Stimulated activated naive CD8-positive, alpha-beta T cell treated with anti-CD3 and anti-CD28 coated beads, Interleukin-15, amount 100 ng/mL, for 72 hours (primary cell): ENCODE data around the gene KDM2B.

ENCODE experiments used
- ATAC-seq: fragments of 150-1000 bp; cut with Tn5 transposase; 2 replicates; pipeline ENCODE4 v1.10.0; 2021; ENCODE audit warnings: mild to moderate bottlenecking, moderate library complexity
- DNase-seq, 2 donors: peaks; one replicate each; pipeline ENCODE4 v3.0.0; 2021 to 2022
- H3K27ac Mint-ChIP-seq, 2 donors: one replicate each; pipeline ENCODE4 v1.8.0; 2022; ENCODE audit warnings: mild to moderate bottlenecking in 2 of 2, mixed read lengths in 2 of 2, moderate library complexity in 2 of 2
- H3K27me3 Mint-ChIP-seq: one replicate; pipeline ENCODE4 v1.8.0; 2022; ENCODE audit warnings: mixed read lengths
- H3K4me1 Mint-ChIP-seq: one replicate; pipeline ENCODE4 v1.8.0; 2022; ENCODE audit warnings: mild to moderate bottlenecking, mixed read lengths
- H3K4me3 Mint-ChIP-seq, 2 donors: one replicate each; pipeline ENCODE4 v1.8.0; 2022; ENCODE audit warnings: mild to moderate bottlenecking in 2 of 2, mixed read lengths in 2 of 2, moderate library complexity in 1 of 2
- H3K9me3 Mint-ChIP-seq, 2 donors: one replicate each; pipeline ENCODE4 v1.8.0; 2022; ENCODE audit warnings: mixed read lengths in 2 of 2

Gene KDM2B

GRCh38 chr12:121436706-121437105 lies 144.1 kb downstream of the KDM2B start:
- H3K27me3 Mint-ChIP-seq, result no peaks in the 10 kb centered on the region
- H3K9me3 Mint-ChIP-seq, result peaks cover 9 to 13% of the 10 kb centered on the region in 2 donors
- H3K4me1 Mint-ChIP-seq, result peaks cover 5% of the 10 kb centered on the region
- DNase-seq, result no peak
- ATAC-seq, result no peak
- H3K27ac Mint-ChIP-seq, result no peak overlapping the region
- H3K4me3 Mint-ChIP-seq, result no peak overlapping the region

GRCh38 chr12:121432740-121433480 lies 147.9 kb downstream of the KDM2B start:
- DNase-seq (no peak), ATAC-seq (no peak)
- no peak overlapping the region for H3K4me3 Mint-ChIP-seq
- H3K4me1 Mint-ChIP-seq, result peaks cover 5% of the 10 kb centered on the region
- H3K9me3 Mint-ChIP-seq, result peaks cover 9 to 13% of the 10 kb centered on the region in 2 donors
- peak overlapping the region; percentile 4 to 54 for H3K27ac Mint-ChIP-seq
- no peaks in the 10 kb centered on the region for H3K27me3 Mint-ChIP-seq

- H3K4me3 Mint-ChIP-seq, result no peak overlapping the region
- DNase-seq (no peak), ATAC-seq (no peak)
- H3K27me3 Mint-ChIP-seq, result no peaks in the 10 kb centered on the region
- H3K9me3 Mint-ChIP-seq, result peaks cover 0 to 4% of the 10 kb centered on the region in 2 donors
- H3K4me1 Mint-ChIP-seq, result peaks cover 5% of the 10 kb centered on the region
- H3K27ac Mint-ChIP-seq, result peak overlapping the region in 1 of 2 donors; percentile 90
These were observed 149.9 kb downstream of the KDM2B start for GRCh38 chr12:121430833-121431415.

GRCh38 chr12:121428883-121429282 lies 151.9 kb downstream of the KDM2B start:
- ATAC-seq (no peak), DNase-seq (no peak)
- no peaks in the 10 kb centered on the region for H3K4me1 Mint-ChIP-seq
- H3K27ac Mint-ChIP-seq, result peak overlapping the region; percentile 3 to 59
- no peaks in the 10 kb centered on the region for H3K9me3 Mint-ChIP-seq
- H3K4me3 Mint-ChIP-seq, result no peak overlapping the region
- H3K27me3 Mint-ChIP-seq, result no peaks in the 10 kb centered on the region

GRCh38 chr12:121427556-121428050 lies 153.2 kb downstream of the KDM2B start:
- Mint-ChIP-seq H3K27me3 (no peaks in the 10 kb centered on the region), H3K4me3 (no peak overlapping the region), H3K27ac (peak overlapping the region in 1 of 2 donors; percentile 76), H3K4me1 (no peaks in the 10 kb centered on the region), H3K9me3 (no peaks in the 10 kb centered on the region)
- no peak for DNase-seq
- ATAC-seq, result no peak

GRCh38 chr12:121424624-121424975 lies 156.2 kb downstream of the KDM2B start:
- Mint-ChIP-seq H3K9me3 (no peaks in the 10 kb centered on the region), H3K27ac (peak overlapping the region in 1 of 2 donors; percentile 78), H3K4me3 (no peak overlapping the region), H3K27me3 (no peaks in the 10 kb centered on the region), H3K4me1 (no peaks in the 10 kb centered on the region)
- ATAC-seq (no peak), DNase-seq (no peak)

- Mint-ChIP-seq H3K27ac (peak overlapping the region in 1 of 2 donors; percentile 78), H3K4me3 (no peak overlapping the region), H3K4me1 (no peaks in the 10 kb centered on the region), H3K27me3 (no peaks in the 10 kb centered on the region), H3K9me3 (no peaks in the 10 kb centered on the region)
- ATAC-seq, result no peak
- DNase-seq, result no peak
These were observed 156.9 kb downstream of the KDM2B start for GRCh38 chr12:121423682-121424623.

- Mint-ChIP-seq H3K4me3 (no peak overlapping the region), H3K27me3 (no peaks in the 10 kb centered on the region), H3K9me3 (no peaks in the 10 kb centered on the region), H3K4me1 (no peaks in the 10 kb centered on the region), H3K27ac (no peak overlapping the region)
- DNase-seq (no peak), ATAC-seq (no peak)
These were observed 157.6 kb downstream of the KDM2B start for GRCh38 chr12:121423253-121423652.

GRCh38 chr12:121420109-121420508 lies 160.7 kb downstream of the KDM2B start:
- no peak overlapping the region for H3K4me3 Mint-ChIP-seq
- no peaks in the 10 kb centered on the region for H3K9me3 Mint-ChIP-seq
- peak overlapping the region in 1 of 2 donors; percentile 49 for H3K27ac Mint-ChIP-seq
- DNase-seq (no peak), ATAC-seq (no peak)
- H3K27me3 Mint-ChIP-seq, result no peaks in the 10 kb centered on the region
- H3K4me1 Mint-ChIP-seq, result peaks cover 12% of the 10 kb centered on the region

GRCh38 chr12:121417847-121418246 lies 163.0 kb downstream of the KDM2B start:
- ATAC-seq (no peak), DNase-seq (no peak)
- no peaks in the 10 kb centered on the region for H3K9me3 Mint-ChIP-seq
- no peak overlapping the region for H3K4me3 Mint-ChIP-seq
- peaks cover 12% of the 10 kb centered on the region for H3K4me1 Mint-ChIP-seq
- no peaks in the 10 kb centered on the region for H3K27me3 Mint-ChIP-seq
- peak overlapping the region in 1 of 2 donors; percentile 63 for H3K27ac Mint-ChIP-seq

- DNase-seq, result no peak
- H3K4me3 Mint-ChIP-seq, result no peak overlapping the region
- H3K27ac Mint-ChIP-seq, result peak overlapping the region in 1 of 2 donors; percentile 54
- no peak for ATAC-seq
- H3K9me3 Mint-ChIP-seq, result no peaks in the 10 kb centered on the region
- no peaks in the 10 kb centered on the region for H3K27me3 Mint-ChIP-seq
- peaks cover 18% of the 10 kb centered on the region for H3K4me1 Mint-ChIP-seq
These were observed 166.9 kb downstream of the KDM2B start for GRCh38 chr12:121413917-121414316.

GRCh38 chr12:121405211-121405610 lies 175.6 kb downstream of the KDM2B start:
- H3K27me3 Mint-ChIP-seq, result no peaks in the 10 kb centered on the region
- H3K4me1 Mint-ChIP-seq, result peaks cover 46% of the 10 kb centered on the region
- H3K4me3 Mint-ChIP-seq, result no peak overlapping the region
- ATAC-seq (no peak), DNase-seq (no peak)
- H3K27ac Mint-ChIP-seq, result no peak overlapping the region
- no peaks in the 10 kb centered on the region for H3K9me3 Mint-ChIP-seq

GRCh38 chr12:121404734-121405133 lies 176.1 kb downstream of the KDM2B start:
- peaks cover 41% of the 10 kb centered on the region for H3K4me1 Mint-ChIP-seq
- no peak for ATAC-seq
- no peaks in the 10 kb centered on the region for H3K27me3 Mint-ChIP-seq

GRCh38 chr12:121403721-121404120 lies 177.1 kb downstream of the KDM2B start:
- no peaks in the 10 kb centered on the region for H3K27me3 Mint-ChIP-seq
- no peak for ATAC-seq
- H3K4me1 Mint-ChIP-seq, result peaks cover 43% of the 10 kb centered on the region
- no peak overlapping the region for H3K4me3 Mint-ChIP-seq
- DNase-seq, result no peak
- H3K9me3 Mint-ChIP-seq, result no peaks in the 10 kb centered on the region
- no peak overlapping the region for H3K27ac Mint-ChIP-seq

More at GRCh38 chr12:121404734-121405133, 176.1 kb downstream of the KDM2B start:
- H3K4me3 Mint-ChIP-seq, result no peak overlapping the region
- peak overlapping the region in 1 of 2 donors; percentile 12 for H3K27ac Mint-ChIP-seq
- H3K9me3 Mint-ChIP-seq, result no peaks in the 10 kb centered on the region
- no peak for DNase-seq

GRCh38 chr12:121400332-121401139 lies 180.3 kb downstream of the KDM2B start:
- H3K9me3 Mint-ChIP-seq, result no peaks in the 10 kb centered on the region
- ATAC-seq (peak; percentile 79), DNase-seq (peak; percentile 69 to 73)
- H3K27ac Mint-ChIP-seq, result peak overlapping the region; percentile 93 to 98
- H3K4me1 Mint-ChIP-seq, result peaks cover 40% of the 10 kb centered on the region
- H3K4me3 Mint-ChIP-seq, result peak overlapping the region; percentile 87 to 96
- H3K27me3 Mint-ChIP-seq, result no peaks in the 10 kb centered on the region
